Fibroblast of upper back skin (primary cell): ENCODE data around the gene ATG13.
"Not testable (repeated sequence)": the region's sequence is repeated elsewhere in the genome, so short reads cannot be mapped to it uniquely, and the experiment has no call there.

ENCODE experiments used
- DNase-seq: peaks from one replicate; pipeline ENCODE4 v3.0.0-alpha.2; 2013

ATG13 gene

DNA sequence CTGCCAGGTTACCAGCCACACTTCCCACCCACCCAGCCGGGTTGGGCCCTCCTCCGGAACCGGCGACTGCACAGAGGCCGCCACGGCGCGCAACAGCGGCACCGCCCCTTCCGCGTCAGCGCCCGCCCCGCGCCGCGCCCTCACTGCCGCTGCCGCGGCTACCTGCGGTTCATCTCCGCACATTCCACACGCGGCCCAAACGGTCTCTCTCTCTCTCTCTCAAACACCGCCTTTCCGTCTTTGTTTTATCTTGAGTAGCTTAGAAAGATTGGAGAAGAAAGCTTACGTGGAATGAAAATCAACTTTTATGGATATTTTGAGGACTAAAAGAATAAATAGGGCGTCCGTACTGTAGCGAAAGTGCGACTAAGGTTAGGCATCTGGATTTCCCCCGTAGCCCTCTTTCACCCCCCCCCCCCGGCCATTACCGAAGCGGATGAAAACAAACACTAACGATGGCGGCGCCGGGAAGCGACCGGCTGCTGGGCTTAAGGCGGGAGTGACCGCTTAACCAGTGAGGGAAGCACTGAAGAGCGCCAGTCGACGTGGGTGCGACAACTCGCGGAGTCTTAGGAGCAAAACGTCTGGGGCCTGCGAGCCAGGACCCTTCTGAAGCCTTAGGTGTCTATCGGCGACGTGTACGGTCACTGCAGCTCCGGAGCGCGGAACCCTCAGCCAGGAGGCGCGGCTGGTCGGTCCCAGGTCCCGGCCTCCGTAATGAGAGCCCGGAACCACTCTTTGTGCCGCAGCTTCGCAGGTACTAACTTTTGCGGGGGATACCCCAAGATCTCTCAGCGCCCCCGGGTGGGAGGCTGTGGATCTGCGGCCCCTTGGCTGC, at the start of gene ATG13, which contains the start of gene HARBI1:
Gene ATG13 (plus strand): TSS at position 420 of the 838 bp plus-strand sequence. CDS start 26,739 bp downstream, outside the sequence.
Gene HARBI1 (minus strand): TSS at position 94 of the 838 bp plus-strand sequence. CDS start 990 bp downstream, outside the sequence.
- peak; percentile 84 for DNase-seq

DNA sequence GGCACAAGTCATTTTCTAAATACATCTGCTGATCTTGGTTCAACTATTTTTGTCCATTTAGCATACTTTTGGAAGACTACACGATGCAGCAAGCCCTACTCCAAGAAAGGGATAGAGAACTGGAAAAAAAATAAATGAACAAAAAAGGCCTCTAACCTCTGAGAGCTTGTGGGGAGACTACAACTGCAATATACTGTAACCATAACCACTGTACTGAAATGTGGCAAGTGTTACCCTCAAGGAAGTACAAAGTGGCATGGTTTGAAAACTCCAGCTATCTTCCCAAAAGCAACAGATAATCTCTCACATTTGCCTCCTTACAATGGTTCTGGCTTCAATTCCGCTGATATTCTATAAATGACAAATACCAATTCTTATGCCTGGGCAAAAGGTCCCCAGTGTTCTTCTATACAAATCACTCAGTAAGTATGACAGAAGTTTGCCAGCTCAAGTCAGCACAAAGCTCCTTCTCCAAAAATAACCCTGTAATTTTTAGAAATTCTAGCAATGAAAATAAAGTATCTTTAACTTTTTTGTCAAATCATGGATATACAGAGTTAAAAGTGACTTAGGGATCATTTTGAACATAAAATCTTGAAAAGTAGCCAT, 46.5 kb upstream of the ATG13 start:
- DNase-seq, result no peak

DNA sequence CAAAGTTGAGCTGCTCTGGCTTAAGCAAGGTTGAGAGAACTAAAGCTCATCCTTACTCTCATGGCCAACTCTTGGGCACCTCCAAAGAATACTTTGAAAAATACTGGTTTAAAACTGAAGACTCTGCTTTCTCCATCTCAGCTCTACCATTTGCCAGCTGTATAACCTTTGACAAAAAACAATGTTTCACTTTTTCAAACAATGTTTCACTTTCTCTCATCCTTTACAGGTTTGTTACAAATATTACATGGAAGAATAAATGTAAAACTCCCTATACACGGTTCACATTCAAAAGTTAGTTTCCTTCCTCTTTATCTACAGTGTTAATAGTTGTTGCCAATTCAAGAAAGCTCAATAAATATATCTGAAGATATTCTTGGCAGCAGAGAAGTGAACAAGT, 42.7 kb upstream of the ATG13 start:
- no peak for DNase-seq

GRCh38 chr11:46577058-46577457, 40.3 kb upstream of the ATG13 start:
- no peak for DNase-seq

DNA sequence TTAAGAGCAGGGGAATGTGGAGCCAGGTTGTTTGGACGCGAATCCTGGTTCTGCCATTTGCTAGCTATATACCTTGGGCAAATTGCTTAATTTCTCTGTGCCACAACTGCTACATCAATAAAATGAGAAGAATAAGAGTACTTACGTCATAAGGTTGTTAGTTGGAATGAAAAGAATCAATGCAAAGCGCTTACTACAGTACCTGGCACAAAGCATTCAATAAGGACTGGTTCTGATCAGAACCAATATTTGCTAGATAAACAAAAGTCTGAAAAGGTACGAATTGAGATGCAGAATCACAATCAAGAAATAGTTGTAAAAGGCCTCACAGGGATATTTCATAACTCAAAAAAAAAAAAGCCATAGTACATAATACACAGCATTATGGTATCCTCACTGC, 34.8 kb upstream of the ATG13 start:
- DNase-seq, result no peak

GRCh38 chr11:46583513-46583912, 33.8 kb upstream of the ATG13 start:
- not testable (repeated sequence) for DNase-seq

DNA sequence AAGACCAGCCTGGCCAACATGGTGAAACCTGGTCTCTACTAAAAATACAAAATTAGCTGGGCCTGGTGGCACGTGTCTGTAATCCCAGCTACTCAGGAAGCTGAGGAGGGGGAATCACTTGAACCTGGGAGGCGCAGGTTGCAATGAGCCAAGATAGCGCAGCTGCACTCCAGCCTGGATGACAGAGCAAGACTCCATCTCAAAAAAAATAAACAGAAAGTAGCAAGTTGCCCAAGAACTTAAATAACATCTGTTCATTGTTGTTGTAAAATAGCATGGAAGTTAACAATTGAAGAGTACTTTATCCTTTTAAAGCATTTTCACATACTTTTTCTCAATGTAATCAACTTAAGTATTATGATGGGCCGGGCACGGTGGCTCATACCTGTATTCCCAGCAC, 29.2 kb upstream of the ATG13 start:
- DNase-seq, result no peak

DNA sequence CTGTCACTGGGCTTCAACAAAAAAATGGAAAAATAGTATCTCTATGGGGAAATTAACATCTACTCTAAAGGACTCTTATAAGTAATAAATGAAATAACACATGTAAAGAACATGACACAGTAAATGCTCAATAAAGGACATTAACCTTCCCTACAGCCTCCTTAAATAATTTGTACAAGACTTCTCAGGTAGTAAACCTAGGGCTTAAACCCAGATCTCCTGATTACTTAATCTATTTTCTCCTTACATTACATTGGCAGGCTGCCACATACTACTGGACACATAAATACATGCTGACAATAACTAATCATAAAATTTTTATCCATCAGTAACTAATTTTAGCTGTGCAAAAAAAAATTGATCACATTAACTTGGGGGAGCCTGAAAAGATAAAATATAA, 28.4 kb upstream of the ATG13 start:
- DNase-seq, result no peak

- DNase-seq, result no peak
Measured at GRCh38 chr11:46590740-46591605, 26.4 kb upstream of the ATG13 start.

DNA sequence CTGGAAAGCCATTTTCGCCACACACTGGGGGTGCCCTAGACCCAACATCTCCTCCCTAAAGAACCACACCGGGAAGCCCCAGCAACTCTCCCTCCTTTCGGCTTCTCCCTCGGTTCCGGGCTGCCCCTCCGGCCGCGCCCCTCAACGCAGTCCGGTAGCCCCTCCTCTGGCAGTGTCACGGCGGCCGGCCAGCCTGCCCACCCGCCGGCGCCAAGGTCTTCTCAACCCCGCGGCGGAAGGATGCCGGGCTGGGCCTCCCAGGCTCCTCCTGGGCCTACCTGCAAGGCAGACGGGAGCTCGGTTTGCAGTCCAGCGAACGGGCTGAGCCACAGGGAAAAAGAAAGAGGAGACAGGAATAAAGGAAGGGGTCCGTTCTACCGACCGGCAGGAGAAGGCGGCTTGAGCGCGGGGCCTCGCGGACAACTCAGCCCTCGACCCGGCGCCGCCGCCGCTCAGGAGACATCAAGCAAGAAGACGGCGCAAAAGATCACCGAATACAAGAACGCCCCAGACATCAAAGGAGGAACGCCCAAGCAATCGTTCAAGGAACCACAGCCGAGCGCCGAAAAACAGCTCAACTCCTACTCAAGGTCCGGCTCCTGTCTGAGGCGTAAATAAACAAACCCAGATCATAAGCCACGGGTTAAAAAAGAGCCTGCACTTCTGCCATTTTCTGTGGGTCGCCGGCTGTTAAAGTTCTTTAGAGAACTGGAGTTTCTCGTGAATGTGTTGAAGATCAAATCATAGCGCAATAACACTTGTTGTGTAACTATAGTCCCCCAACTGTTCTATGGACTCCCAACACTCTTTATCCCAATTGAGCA, 23.6 kb upstream of the ATG13 start, which contains the start of gene AMBRA1:
Gene AMBRA1 (minus strand): TSS at position 474 of the 824 bp plus-strand sequence. CDS start 45,643 bp downstream, outside the sequence.
- DNase-seq, result peak; percentile 89

DNA sequence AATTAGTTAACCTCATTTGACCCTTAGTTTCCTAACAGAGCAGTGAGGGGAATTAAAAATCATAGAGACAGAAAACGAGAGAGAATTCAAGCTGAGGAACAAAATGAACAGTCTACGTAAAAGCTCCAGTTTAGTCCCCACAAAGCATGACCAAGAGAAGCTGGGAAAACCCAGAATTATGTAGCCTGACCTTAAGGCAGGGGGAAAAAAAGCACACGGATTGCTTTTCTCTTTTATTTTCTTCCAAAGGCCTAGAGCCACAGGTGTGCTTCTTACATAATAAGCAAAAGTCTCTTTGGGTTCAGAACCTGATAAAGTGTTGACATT, 23.0 kb upstream of the ATG13 start:
- DNase-seq, result no peak

- DNase-seq, result no peak
Measured at GRCh38 chr11:46594785-46595184, 22.6 kb upstream of the ATG13 start.

DNA sequence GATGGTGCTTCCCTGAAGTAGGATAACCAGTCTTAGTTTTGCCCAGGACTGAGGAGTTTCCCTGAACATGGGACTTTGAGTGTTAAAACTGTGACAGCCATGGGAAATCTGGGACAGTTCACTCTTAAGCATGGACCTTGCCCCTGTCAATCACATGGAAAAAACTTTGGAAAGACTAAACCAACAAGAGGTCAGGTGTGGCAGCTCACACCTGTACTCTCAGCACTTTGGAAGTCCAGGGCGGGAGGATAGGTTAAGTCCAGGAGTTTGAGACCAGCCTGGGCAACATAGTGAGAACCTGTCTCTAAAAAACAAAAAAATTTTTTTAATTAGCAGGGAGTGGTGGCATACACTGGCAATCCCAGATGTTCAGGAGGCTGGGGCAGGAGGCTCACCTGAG, 20.2 kb upstream of the ATG13 start:
- no peak for DNase-seq

DNA sequence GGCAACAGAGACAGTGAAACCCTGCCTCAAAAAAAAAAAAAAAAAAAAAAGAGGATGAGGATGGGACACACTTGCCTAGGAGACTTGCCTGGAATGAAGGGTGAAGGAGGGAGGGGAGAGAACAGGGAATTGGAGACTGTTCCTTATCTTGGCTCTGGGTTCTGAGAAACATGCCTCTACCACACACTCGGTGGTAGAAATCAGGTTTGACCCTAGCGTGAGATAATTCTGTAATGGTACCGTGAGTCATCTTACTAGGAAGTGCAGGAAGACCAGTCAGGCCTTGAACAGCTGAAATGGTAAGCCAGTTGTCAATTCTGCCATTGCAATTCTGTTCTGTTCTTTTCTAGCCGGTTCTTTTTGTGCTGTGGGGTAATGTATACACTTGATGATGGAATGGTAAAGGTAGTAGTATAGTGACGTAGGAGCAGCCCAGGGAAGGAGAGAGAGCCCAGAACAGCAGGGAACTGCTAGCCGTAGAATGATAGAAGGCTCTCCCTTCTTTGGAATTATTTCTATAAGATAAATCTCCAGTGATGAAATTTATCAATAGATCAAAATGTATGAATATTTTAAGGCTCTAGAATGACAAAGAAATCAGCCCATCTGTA, 19.6 kb upstream of the ATG13 start:
- peak; percentile 8 for DNase-seq

DNA sequence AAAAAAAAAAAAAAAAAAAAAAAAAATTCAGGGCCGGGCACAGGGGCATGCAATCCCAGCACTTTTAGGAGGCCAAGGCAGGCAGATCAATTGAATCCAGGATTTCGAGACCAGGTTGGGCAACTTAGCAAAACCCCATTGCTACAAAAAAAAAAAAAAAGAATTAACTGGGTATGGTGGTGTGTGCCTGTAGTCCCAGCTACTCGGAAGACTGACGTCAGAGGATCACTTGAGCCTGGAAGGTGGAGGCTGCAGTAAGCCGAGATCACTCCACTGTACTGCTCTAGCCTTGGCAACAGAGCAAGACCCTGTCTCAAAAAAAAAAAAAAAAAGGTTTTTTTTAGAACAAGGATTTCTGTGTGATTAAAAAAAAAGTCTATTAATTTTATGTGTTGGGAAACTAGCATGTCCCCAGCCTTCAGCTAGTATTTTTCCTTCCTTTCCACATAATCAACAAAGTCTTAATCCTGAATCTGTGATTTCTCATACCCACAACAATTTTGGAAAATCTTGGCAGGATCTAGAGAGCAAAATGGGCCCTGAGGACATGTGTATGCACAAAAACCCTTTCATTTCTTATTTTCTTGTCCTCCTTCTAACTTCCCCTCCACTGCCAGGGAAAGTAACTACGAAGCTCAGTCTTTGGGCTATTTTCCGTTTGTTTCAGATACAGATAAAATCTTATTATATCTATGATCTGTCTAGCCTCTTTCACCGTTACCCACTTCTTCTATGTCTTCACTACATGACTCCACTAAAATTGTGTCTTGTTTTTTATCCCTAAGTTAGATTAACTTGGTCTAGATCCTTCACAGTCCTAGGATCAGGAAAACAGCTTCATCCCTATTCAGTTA, 17.8 kb upstream of the ATG13 start:
- DNase-seq, result no peak

DNA sequence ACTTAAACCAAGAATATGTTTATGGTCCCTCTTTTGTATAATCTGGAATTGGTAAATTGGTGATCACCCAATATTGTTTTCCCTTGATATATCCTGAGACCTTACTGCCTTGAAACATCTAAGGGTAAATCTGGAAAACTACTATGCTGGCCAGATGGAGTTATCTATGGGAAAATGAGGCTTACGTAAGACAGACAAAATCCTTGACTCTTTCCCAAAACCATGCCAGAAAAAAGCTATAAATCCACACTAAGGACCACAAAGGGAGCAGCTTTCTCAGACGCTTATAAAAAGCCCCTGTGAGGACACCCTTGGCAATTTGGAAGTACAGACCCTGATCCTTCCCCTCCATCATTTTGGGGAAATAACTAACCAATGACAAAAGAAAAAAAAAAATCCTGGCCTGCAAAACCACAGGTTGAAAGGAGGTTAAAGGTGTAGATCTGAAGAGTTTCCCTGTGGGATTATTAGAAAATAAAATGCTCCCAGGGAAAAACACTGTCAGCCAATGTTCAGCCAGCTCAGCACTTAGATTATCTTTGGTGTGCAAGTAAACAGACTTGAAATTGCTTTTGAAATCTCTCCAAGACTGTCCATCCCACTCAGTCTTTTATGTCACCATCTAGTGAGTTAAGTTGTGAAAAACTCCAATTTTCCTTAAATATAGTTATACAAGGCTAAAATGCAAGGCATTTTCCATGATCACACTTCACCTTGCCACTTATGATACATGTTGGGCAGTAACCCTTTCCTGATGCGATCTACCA, 17.0 kb upstream of the ATG13 start:
- DNase-seq, result no peak

- no peak for DNase-seq
Measured at GRCh38 chr11:46601129-46601528, 16.2 kb upstream of the ATG13 start.

DNA sequence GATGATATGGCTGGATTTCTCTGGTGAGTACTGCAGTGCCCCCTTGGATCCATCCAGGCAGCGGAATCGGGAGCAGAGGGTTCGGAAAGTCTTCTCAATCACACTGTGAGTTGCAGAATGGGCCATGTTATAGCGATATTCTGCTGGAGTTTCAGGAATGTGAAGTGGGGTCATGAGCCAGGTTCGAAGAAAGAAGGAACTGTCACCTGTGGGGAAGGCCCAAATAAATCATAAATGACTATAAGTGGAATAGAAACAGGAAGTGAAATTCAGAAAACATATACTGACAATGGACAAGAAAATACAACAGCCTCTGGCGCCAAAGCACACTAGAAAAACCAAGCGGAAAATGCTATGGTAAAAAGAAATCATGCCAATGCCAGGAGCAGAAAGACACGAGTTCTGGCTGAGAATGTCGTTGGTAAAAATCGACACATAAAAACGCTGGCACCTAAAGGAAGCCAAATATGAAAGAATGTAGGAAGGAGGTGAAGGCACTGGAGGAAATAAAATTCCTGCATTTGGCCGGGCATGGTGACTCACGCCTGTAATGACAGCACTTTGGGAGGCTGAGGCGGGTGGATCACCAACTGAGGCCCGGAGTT, 13.5 kb upstream of the ATG13 start:
- DNase-seq, result no peak

GRCh38 chr11:46604796-46605195, 12.6 kb upstream of the ATG13 start:
- DNase-seq, result no peak

- no peak for DNase-seq
Measured at GRCh38 chr11:46607516-46607915, 9.8 kb upstream of the ATG13 start.
